NCI-H2227 (cell line): ENCODE data around the gene MMP11.

Experiments
- DNase-seq: peaks from one replicate; lab custom pipeline; 2025; ENCODE audit not compliant: unreplicated experiment; lab: John Stamatoyannopoulos, UW

MMP11 gene

DNA sequence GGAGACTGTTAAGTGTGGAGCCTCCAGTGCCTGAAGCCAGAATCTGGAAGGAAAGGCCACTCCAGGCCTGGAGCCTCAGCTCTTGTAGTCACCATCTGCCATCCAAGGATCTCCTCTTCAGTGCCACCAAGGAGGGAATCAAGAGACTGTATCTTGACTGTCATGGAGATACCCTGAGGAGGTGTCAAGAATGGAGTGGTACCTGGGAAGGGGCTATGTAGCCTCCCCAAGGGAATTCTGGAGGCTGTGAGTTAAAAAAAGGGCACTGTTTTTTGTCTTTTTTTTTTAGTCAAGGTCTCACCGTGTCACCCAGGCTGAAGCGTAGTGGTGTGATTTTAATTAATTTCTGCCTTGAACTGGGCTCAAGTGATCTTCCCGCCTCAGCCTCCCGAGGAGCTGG lies 13.1 kb upstream of the MMP11 start:
- DNase-seq, result no peak

DNA sequence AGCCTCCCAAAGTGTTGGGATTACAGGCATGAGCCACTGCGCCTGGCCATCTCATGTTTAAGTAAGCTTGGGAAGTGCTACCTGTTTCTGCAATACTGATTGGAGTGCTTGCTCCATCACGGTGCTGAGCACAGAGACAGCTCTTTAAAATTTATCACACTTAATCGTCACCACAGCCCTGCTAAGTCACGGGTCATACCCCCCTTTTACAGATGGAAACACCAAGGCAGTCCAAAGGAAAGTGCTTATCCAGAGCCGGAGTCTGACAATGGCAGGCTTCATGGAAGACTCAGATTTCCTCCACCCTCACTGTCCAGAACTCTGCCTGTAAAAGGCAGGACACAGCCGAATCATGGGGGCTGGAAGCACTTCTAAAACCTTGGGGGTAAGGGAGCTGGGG lies 12.6 kb upstream of the MMP11 start:
- DNase-seq, result no peak

DNA sequence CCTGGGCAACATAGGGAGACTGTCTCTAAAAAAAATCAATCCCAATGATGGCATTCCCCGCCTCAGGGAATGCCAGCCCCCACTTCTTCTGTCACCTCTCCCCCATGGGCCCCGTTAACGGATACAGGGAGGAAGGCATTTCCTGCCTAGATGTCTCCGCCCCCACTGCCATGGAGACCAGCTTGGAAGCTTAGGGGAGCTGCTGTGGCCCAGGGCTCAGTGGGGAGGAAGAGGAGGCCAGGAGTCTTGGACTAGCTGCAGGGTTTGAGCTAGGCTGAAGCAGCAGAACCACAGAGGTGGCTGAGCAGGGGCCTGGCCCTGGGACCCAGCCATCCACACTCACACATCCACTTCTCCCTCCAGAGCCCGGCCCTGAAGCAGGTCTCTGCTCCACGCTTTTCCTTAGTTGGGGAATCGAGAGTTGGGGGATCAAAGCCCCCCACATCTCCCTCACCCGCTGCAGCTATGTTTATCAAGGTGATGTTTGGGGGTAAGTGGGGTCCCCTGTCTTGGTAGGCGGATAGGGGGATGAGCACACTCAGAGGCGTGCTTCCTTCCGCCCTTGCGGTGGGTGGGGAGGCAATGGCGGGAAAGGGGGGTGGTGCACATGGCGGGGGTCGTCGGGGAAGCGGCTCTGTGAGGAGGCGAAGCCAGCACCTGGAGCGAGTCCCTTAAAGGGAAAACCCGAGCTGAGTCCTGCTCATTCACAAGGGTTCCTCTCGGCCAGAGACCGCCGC lies 9.6 kb upstream of the MMP11 start, which contains the start of gene C22orf15:
Gene C22orf15 (plus strand): TSS at position 149 of the 737 bp plus-strand sequence. CDS start 317 bp downstream, at position 466.
- DNase-seq, result no peak

DNA sequence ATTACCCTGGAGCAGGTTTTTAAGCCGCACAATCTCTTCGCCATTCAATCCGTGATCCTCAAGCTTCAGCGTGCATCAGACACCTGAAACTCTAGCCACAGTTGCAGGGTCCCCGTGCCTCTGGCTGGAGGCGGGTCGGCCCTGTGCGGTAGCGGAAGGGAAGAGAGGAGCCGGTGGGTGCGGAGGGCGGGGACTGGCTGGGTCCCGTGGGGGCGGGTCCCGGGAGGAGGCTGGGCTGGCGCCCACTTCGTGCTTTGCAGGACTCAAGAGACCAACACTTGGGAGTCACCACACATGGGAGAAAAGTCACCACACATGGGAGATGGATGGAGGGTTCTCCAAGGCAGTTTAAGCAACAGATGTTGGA lies 9.1 kb upstream of the MMP11 start:
- DNase-seq, result no peak

DNA sequence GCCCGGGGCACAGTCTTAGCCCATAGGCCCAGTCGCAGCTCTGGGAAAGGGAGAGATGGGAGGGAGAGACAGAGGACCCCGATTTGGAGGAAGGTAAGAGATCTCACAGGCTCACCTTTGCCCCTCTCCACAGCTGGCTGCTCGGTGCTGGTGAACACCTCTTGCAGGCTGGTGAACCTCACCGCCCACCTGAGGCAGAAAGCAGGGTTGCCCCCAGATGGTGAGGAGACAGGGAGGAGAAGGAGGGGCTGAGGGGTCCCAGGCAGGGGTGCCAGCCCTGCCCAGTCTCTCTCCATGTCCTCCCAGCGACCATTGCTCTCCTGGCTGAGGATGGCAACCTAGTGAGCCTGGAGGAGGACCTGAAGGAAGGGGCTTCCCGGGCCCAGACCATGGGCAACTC lies 8.7 kb upstream of the MMP11 start:
- no peak for DNase-seq

DNA sequence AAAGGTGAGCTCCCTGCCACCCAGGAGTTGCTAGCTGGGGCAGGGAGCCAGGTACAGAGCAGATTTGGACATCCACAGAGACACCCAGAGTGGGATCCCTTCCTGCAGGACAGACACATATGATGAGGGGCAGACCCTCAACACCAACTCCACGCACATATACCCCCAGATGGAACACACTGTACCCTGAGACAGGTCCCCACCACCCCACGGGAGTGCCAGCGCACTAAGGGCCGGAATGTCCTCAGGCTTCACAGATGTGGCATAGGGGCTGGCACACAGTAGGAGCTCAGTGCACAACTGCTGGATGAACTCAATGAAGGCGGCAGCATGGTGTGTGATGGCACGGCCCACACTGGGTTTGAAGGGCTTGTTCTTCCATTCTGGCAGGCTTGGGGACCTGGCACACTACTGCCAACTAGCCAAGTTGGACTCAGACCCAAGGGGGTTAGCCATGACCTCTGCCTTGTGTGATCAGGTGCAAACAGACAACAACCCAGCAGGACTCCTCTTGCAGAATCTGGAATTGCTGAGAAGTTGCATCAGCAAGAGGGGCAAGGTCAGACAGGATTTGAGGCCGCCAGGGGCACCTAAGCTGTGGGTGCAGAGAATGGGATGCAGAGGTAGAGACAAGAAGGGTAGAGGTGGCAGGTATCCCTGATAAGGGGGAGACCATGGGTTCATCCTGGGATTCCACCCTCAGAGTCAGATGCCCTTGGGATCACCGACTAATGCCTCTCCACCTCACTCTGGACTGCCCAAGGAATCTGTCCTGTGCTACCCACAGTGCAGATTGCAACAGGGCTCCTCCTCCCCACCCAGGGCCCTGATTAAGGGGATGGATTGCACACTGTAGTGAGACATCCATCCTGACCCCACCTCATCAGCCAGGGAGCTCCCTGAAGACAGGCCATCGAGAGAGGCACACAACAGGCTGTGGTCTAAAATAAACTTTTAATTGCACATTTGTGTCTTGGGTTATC lies 7.5 kb upstream of the MMP11 start:
- no peak for DNase-seq

DNA sequence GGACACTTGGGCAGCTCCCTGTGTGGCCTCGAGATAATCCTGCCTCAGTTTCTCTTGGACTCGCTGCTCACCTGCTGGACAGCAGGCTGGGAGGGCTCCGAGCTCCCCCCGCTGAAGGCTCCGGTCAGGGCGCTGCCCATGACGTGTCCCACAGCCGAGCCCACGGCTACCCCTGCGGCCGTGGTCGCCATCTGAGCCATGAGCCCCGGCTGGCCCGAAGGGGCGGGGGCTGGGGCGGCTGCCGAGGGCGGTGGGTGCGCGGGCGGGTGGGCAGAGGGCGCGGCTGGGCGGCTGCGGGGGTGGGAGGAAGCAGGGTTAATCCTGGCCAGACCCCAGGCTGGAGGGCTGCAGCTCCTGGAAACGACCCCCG lies 5.4 kb upstream of the MMP11 start:
- no peak for DNase-seq

DNA sequence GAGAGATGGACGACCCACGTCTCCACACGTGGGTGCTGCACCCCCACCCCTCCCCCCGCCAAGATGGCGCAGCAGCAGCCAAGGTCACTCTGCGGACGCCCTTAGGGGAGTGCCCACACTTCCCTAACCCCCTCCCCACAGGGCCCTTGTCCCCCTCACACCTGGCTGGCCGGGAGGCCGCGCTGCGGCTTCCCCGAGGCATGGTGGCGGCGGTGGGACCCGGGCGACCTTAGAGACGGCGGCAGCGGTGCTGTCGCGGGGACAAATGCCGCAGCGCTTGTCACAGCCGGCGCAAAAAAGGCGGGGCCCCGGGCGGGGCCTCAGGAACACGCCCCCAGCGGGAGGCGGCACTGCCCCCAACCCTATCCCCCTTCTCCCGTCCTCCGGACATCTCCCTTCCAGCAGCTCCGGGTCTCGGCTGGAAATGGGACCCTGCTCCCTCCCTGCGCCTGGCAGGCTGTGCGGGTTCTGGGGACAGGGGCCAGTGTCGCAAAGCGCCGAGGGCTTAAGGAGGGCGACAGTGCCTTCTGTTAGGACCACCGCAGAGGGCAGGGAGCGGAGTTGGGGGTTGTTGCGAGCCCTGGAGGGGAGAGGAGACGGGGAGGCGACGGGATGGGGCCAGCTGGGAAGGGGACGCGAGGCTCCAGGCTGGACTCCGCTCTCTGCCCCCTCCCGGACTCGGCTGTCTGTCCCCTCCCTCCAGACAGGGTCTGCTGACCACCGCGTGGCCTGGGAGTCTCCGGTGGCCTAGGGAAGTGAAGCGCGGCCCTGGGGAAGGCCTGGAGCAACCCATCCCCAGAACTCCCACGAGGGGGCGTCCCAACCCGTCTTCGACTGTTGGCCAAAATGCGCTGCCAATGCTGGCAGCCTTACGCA lies 4.7 kb upstream of the MMP11 start, which contains the start of gene CHCHD10:
Gene CHCHD10 (minus strand): TSS at position 300 of the 876 bp plus-strand sequence. CDS start 98 bp downstream, at position 202.
- DNase-seq, result peak; percentile 81

DNA sequence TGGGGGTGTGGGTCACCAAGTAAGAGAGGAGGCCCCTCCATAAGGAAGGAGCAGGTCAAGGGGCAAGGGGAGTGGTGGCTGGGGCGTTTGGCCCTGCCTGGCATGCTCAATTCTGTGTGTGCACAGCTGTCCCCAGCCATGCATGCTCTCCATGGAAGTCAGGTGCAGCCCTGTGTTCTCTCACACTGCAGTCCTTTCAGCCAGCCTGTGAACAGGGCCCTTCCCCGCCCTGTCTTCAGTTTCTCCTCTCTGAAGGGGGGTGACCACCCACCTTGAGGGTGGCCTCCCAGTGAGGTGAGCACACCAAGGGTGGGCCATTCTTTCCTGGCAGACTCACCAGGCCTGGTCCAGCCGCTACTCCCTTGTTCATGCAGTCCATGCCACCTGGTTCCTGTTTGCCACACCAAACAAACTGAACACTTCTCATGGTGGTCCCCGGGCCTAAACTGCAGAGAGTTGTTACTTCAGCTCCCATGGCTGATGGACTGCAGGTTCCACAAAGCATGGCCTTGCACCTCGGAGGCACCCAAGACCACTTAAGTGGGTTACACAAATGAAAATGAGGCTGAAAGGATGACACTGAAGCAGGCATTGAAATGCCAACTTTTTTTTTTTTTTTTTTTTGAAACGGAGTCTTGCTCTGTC lies 3.2 kb upstream of the MMP11 start:
- DNase-seq, result no peak

- no peak for DNase-seq
Observed at GRCh38 chr22:23772315-23772648, 367 bp upstream of the MMP11 start.

GRCh38 chr22:23773483-23774113 lies 949 bp downstream of the MMP11 start:
- DNase-seq, result no peak

- no peak for DNase-seq
Observed at GRCh38 chr22:23774114-23774921, 1.7 kb downstream of the MMP11 start.

DNA sequence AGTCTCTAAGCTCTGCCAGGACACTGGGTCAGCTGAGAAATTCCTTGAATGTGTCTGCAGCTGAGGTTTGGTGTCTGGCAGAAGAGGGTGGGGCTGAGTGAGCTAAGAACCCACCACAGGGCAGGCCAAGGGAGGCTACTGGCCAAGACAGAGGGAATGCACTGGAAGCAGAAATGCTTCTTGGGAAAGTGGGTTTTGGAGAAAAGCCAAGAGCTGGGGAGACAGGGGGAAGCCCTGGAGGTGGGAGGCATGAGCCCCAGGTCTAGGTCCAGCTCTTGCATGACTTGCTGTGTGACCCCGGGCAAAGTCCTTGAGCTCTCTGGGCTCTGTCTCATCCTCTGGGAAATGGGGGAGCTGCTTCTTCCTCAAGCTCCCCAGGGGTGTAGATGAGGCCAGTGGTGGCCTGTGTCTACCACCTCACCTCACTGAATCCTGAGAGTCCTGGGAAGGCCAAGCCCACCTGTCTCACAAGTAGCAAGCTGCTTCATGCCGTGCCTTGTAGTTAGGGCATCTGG lies 2.3 kb downstream of the MMP11 start:
- no peak for DNase-seq

GRCh38 chr22:23775779-23776375 lies 3.2 kb downstream of the MMP11 start:
- no peak for DNase-seq

DNA sequence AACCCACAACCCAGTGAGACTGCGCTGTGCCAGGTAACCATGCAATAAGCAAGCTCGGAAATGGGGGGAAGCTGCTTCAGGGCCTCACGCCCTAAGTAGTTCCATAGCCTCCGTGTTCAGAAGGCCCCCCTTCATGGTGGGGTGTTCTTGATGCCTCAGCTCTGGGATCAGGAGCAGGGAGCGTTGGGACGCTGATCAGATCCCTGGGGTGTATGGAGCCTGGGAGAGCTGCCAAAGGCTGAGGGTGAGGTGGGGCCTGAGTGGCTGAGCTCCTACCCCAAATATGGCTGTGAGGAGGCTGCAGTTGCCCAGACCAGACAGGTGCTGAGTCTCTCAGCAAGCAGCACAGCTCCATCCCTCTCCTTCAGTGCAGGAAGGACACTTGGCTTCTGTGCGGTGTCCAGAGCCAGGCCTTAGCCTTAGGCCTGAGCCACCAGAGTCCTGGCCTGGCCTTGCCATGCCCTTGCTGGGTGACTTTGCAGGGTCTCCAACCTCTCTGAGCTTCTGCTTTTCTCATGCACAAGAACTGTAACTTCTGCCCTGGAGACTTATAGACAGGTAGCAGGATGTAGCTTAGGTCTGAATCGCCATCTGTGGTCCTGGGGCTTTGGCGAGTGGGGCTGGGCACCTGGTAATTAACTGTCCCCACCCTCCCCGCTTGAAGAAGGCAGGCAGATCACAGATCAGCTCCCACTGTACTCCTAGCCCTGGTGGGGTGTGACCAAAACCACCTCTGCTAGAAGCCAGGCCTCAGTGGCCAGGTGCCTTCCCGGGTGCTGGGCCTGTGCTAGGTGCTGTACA lies 5.3 kb downstream of the MMP11 start:
- DNase-seq, result no peak

GRCh38 chr22:23778577-23778900 lies 5.9 kb downstream of the MMP11 start:
- DNase-seq, result no peak

- no peak for DNase-seq
Observed at GRCh38 chr22:23779083-23779482, 6.4 kb downstream of the MMP11 start.

GRCh38 chr22:23779731-23780130 lies 7.1 kb downstream of the MMP11 start:
- no peak for DNase-seq
